Stimulated activated CD4-positive, alpha-beta T cell treated with anti-CD3 and anti-CD28 coated beads, Interleukin-4, amount 100 ng/mL, for 48 hours (primary cell): Measurements from ENCODE around the gene SNRPA.
"Not testable (repeated sequence)": the region's sequence is repeated elsewhere in the genome, so short reads cannot be mapped to it uniquely, and the experiment has no call there.

Source experiments
- DNase-seq, 2 donors: peaks; one replicate each; pipeline ENCODE4 v3.0.0-alpha.2; 2020; ENCODE audit warnings: low read depth in 2 of 2

SNRPA gene

DNA sequence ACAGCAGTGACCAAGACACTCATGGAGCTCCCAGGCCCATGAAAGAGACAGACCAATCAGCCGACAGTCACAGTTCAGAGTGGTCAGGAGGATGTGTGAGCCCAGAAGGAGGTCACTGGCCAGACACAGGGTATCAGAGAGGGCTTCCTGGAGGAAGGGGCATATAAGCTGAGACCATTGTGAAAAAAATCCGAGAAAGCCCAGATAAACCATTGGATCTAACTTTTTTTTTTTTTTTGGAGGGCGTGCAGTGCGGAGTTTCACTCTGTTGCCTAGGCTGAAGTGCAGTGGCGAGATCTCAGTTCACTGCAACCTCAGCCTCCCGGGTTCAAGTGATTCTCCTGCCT is 29.9 kb upstream of the SNRPA start:
- no peak for DNase-seq

DNA sequence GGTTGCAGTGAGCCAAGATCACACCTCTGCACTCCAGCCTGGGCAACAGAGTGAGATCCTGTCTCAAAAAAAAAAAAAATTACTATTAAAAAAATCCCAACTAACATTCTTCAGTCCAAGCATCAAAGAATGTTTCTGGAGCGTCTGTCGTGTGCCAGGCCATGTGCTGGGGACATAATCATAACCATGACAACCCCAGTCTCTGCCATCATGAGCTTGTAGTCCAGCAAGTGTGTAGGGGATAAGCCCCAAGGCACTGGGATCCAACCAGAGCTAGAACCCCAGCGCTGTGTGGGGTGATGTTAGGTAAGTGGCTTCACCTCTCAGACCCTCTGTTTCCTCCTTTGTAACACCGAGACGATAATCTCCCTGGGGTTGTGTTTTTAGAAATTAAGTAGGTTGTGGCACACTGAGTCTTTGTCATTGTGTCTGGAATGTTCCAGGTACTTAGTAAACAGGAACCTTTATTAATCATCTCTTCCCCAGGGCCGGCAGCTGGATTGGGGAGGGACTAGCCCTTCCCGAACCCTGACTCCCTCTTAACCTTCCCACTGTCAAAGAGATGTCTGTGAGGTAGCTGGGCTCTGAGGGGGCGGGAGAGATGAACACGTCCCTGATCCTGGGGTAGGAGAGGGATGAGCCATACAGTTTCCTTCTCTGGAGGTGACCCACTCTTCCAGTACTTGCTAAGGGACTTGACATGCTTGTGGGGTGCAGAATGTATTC is 28.9 kb upstream of the SNRPA start:
- DNase-seq = no peak

DNA sequence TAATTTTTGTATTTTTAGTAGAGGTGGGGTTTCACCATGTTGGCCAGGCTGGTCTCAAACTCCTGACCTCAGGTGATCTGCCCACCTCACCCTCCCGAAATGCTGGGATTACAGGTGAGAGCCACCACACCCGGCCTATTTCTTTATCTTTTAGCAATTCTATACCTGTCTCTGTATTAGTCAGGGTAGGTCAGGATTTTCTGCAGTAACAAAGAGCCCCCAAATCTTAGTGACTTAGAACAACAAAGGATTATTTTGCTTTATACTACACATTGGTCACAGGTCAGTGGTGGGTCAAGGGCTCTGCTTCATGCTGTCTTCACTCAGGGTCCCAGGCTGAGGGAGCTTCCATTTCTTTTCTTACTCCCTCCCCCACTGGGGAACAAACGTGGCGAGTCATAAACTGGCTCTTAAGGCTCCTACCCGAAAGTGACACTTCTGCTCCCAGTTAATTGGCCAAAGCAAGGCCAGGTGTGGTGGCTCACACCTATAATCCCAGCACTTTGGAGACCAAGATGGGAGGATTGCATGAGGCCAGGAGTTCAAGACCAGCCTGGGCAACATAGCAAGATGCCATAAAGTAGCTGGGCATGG is 27.2 kb upstream of the SNRPA start:
- DNase-seq = no peak

DNA sequence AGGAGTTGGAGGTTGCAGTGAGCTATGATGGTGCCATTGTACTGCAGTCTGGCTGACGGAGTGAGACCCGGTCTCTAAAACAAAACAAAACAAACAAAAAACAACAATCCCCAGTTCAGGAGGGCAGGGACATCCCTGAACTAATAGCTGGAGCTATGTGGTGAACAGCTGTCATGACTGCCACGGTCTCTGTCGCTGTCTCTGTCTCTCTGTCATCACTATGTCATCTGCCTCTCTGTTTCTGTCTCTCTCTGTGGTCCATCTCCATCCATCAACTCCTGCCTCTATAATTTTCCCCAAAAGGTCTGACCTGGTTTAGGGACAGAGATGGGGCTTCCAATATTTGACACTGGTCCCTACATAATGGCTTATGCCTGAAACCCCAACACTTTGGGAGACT is 26.7 kb upstream of the SNRPA start:
- no peak for DNase-seq

DNA sequence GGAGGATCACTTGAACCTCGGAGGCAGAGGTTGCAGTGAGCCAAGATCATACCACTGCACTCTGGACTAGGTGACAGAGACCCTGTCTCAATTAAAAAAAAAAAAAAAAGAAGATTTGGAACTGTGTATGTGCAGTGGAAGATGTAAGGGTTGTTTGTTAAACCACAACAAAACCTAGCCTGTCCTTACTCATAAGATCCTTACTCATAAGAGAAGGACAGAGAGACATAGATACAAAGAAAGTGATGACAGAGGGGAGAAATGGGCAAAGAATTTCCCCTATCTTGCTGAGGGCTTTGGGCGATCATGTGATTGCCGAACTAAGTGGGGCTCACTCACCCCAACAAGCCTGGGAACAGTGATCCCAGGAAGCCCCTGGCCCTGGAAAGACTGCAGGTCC is 26.1 kb upstream of the SNRPA start:
- DNase-seq = no peak

DNA sequence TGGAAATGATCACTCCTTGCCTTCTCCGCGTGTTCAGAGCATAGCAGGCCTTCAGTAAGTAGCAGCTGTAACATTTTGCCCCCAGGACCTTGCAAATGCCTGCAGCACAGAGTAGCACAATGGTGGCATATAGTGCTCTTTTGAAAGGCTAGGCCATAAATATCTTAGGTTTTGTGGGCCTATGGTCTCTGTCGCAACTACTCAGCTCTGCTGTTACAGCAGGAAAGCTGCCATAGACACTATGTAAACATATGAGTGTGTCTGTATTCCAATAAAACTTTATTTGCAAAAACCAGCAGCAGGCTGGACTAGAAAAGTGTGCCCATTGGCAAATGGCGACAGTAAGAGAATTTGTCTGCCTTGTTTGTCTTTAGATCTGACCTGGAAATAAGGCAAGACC is 24.7 kb upstream of the SNRPA start:
- DNase-seq = no peak

DNA sequence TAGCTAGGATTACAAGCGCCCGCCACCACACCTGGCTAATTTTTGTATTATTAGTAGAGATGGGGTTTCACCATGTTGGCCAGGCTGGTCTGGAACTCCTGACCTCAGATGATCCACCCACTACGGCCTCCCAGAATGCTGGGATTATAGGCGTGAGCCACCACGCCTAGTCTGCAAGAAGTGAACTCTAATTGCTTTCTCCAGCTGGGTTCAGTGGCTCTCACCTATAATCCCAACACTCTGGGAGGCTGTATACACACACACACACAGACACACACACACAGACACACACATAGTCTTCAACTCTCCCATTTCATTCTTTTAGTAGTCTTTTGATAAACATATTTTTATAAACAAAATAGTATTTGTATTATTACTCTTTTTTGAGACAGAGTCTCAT is 20.9 kb upstream of the SNRPA start:
- DNase-seq = not testable (repeated sequence)

DNA sequence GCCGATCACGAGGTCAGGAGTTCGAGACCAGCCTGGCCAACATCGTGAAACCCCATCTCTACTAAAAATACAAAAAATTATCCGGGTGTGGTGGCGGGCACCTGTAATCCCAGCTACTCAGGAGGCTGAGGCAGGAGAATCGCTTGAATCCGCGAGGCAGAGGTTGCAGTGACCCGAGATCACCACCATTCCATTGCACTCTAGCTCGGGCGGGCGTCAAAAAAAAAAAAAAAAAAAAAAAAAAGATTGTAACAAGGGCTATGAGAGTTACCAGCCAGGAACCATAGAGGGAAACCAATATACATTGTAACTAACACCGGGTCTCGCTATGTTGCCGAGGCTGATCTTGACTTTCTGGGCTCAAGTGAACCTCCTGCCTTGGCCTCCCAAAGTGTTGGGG is 18.7 kb upstream of the SNRPA start:
- not testable (repeated sequence) for DNase-seq

DNA sequence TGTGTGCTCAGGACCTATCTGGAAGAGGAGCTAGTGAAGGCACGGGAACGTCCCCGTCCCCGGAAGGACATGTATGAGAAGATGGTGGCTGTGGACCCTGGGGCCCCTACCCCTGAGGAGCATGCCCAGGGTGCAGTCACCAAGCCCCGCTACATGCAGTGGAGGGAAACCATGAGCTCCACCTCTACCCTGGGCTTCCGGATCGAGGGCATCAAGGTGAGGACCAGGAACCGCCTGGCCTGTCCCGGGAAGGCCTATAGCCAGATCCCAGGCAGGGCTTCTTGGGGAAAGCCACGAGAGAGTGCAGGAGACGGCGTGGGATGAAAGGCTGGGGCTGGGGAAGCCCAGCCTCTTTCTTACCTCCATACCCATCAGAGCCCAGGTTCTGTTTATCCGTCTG is 17.9 kb upstream of the SNRPA start:
- DNase-seq = no peak

DNA sequence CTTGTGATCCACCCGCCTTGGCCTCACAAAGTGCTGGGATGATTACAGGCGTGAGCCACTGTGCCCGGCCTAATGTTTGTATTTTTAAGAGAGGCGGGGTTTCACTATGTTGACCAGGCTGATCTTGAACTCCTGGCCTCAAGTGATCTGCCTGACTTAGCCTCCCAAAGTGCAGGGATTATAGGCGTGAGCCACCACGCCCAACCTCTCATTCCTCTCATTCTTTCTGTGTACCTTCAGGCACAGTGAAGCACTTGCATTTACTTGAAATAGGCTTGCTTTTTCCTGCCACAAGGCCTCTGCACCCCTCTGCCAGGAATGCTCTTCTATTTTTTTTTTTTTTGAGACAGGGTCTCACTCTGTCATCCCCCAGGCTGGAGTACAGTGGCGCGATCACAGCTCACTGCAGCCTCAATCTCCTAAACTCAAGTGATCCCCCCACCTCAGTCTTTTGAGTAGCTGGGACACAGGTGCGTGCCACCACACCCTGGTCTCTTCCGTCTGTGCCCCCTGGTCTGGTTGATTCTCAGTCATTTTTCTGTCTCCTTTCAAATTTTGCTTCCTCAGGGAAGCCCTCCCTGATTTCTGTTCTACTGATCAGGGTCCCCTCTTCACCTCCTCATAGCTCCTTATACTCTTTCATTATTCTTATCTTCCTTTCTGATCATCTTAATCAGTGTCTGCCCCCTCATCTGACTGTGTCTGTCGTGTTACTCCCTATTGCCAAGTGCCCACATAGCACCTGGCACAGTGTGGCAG is 15.8 kb upstream of the SNRPA start:
- DNase-seq = no peak

DNA sequence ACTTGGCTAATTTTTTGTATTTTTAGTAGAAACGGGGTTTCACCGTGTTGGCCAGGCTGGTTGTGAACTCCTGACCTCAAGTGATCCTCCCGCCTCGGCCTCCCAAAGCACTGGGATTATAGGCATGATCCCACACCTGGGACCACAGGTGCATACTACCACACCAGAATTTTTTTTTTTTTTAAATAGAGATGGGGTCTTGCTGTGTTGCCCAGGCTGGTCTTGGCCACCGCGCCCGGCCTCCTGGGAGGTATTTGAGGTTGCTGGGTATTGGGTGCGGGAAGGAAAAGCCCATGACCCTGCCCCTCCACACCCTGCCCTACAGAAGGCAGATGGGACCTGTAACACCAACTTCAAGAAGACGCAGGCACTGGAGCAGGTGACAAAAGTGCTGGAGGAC is 14.3 kb upstream of the SNRPA start:
- no peak for DNase-seq

DNA sequence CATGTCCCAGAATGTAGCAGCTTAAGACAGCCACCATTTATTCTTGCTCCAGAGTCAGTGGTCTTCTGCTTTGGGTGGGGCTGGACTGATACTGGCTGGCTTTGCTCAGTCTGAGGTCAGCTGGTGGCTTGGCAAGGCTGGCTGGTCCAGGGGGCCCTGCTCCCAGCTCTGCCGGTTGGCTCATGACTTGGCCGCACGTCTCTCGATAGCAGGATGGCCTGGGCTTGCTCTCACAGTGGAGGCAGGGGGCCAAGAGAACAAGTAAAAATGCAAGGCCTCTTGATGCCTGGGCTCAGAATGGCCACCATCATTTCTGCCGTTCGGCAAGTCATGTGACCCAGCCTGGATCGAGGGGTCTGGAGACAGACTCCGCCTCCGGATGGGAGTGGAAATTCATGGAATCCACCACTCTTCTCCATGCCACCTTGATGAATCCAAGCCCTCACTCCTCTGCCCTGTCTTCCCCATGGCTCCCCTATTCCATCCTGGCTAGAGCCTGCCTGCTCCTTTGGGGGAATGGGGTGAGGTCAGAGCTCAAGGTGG is 13.8 kb upstream of the SNRPA start:
- no peak for DNase-seq

DNA sequence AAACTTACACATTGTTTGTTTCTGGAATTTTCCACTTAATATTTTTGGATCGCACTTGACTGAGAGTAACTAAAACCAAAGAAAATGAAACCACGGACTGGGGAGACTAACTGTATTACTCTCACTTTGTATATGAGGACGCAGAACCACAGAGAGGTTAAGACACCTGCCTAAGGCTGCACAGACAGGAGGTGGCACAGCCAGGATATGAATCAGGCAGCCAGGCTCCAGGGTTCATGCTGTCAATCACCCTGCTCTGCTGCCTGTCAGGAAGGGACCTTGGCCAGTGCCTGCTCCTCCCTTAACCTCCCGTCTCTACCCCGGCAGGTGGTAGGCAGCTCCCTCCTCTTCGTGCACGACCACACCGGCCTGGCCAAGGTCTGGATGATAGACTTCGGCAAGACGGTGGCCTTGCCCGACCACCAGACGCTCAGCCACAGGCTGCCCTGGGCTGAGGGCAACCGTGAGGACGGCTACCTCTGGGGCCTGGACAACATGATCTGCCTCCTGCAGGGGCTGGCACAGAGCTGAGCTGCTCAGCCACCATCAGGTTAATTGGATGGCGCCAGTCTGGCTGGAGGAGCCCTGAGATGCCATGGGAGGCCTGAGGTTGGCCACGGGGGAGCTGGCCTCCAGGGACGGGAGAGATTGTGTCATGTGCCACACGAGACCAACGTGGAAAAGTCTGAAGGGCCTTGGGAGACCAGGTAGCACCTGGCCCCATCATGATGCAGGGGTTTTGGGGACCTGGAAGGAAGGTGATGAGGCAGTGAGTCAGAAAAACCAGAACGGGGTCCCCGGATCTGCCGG is 11.8 kb upstream of the SNRPA start:
- DNase-seq = no peak

DNA sequence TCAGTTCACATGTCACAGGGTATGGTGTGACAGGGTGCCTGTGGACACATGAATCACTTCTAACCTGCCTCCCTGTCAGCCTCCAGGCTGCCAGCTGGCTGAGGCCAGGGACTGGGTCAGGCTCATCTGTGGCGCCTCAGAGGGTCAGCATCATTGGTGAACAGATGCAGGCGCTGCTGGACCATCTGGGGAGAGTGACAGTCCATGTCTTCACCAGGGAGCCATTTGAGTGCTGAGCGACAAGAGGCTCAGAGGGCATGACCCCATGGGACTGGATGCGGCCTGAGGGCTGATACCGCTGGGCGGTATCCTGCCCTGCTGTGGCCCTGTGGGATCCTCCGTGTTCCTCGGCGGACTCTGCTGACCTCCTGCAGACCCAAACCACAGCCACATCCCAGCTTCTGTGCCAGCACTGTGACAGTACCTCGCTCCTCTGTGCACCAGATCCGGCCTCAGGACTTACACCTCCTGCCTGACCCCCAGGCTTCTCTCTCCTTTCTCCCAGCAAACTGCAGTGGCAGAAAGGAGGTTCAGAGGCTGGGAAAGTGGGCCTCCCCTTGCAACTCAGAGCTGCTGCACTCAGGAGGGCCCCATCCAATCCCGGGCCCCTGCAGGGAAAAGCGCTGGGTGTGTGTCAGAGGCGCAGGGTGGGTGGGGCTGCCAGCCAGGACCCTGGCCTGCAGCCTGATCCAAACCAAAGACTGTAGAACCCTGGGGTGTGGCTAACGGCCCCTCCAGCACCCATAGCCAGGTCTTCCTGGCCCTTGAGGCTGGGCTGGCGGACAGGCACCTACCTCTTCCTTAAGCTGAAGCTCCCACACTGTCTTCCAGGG is 10.9 kb upstream of the SNRPA start:
- no peak for DNase-seq

DNA sequence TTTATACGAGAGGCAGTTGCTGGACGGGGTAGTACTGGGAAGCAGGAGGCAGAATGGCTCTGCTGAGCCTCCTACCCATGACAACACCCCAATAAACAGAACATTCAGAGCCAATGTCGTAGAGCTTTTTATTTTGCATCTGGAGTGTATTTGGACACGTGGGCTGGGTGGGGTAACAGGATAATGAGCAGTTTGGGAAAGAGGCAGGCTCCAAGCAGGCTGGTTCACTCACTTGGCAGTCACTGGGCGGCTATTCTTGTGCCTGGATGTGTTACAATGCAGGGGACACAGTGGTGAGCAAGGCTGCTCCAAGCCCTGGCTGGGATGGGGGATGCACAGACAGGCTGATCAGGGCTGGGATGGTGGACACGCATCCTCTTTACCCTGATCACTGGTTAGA is 10.3 kb upstream of the SNRPA start:
- DNase-seq = no peak

DNA sequence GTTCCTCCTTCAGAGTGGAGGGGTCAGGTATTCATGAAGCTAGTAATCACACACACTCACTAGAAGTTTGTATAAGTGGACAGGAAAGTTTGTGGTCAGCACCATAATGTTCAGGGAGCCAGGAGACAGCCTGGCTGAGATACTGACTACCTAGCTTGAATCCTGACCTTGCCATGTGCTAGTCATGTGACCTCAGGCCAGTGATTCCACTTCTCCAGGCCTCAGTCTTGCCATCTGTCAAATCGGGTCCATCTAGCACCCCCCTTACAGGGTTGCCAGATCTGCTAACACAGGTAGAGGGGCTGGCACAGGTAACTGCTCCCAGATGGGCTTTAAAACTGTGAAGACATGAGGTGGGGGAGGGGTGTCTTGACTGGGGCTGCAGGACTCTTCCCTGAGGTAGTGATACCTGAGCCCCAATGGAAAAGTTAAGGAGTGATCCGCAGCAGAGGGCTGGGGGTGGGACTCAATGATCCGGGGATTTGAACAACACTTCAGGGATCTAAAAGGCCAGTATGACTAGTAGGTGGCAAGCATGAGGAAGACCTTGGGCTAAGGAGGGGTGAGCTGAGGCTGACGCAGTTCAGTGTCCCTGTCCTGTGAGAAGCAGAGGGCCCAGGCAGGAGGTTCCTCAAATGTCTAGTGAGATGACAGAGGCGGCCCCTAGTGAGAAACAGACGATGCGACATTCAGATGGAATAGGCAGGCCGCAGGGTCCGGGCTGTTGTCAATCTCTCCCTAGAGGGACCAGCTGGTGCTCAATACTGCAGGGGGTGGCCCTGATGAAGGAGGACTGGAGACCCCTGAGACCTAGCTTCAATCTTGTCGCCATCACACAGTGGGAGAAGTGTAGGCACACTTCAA is 9.2 kb upstream of the SNRPA start:
- no peak for DNase-seq

DNA sequence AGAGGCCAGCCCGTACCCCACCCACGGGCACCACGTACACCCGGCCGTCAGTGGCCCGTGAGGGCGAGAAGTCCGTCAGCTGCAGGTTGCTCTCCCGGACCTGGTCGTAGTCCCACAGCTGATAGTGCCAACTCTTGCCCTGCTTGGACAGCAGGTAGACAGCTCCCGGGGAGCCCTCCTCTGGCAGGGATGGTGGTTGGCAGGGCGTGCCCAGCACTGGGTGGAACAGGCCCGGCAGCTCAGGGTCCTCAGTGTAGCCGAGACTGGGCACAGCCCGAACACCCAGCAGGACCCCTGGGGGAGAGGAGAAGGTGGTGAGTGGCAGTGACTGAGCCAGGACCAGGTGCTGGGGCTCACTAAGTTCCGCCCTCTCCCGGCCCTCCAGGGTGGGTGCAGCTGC is 8.5 kb upstream of the SNRPA start:
- DNase-seq = no peak

DNA sequence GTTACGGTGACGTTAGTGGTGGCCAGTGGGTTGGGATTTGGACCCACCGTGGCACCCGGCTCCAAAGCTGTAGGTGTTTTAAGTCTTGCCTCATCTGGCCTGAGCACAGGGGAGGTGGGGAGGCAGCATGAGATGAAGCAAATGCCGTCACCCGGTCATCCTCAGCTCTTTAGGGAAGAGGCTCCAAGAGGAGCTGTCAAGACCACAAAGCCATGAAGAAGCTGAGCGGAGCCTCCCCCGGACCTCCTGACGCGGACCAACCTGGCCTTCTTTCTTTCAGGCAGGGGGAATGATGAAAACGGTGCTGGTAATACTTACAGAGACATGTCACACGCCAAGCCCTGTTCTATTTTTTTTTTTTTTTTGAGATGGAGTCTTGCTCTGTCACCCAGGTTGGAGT is 8.1 kb upstream of the SNRPA start:
- DNase-seq = no peak

DNA sequence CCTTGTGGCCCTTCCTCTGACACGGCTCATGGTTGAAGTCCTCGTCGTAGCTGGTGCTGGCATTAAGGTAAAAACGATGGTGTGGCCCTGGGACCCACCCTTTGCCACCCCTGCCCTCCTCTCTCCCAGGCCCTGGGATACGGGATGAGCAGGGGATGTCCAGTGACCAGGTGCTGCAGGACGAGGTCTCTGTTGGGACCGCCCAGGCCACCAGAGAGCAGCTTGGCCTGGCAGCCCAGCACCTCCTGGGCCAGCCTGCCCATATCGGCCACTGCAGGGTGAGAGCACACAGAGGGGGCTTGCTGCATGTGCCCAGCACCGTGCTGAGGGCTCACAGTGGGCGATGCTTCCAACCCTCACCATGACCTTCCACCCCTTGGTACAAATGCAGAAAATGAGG is 7.1 kb upstream of the SNRPA start:
- DNase-seq = no peak
